Body of pancreas (tissue), 4 donors: ENCODE measurements around the gene LGALS1.

Source experiments
- POLR2A ChIP-seq, 3 donors: fragments of 450-650 bp; IDR thresholded peaks; one replicate each; pipeline ENCODE4 v1.6.1; 2016; ENCODE audit warnings: antibody characterized with exemption in 3 of 3, mild to moderate bottlenecking in 2 of 3
- TF ChIP-seq, protein P1 (sequence below), 7 experiments: fragments of 450-650 bp in 4 of 7; fragments of 200-600 bp in 3 of 7; sonication (generic) in 3 of 7; IDR thresholded peaks; one replicate each; pipeline ENCODE4 v1.5.1; 2016 to 2019; ENCODE audit warnings: antibody characterized with exemption in 7 of 7

DNA sequence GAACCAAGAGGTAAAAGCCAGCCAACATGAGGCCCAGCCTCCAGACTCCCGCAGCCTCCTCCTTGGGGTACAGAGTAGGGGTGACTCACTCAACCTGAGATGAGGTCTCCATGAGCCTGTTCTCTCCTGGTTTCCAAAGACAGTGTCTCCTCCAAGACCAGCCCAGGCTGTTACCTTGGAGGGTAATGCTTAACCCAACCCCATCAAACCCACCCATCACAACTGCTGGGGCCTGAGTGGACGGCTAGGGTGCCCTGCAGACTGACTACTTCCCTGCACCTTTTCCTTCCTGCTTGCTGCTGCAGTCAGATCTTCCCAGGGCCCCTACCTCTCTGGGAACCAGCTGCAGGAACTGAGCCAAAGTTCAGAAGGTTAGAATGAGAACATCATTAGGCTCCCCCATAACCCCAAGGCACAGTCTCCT, 5.6 kb downstream of the LGALS1 start:
- TF ChIP-seq, protein P1, sequence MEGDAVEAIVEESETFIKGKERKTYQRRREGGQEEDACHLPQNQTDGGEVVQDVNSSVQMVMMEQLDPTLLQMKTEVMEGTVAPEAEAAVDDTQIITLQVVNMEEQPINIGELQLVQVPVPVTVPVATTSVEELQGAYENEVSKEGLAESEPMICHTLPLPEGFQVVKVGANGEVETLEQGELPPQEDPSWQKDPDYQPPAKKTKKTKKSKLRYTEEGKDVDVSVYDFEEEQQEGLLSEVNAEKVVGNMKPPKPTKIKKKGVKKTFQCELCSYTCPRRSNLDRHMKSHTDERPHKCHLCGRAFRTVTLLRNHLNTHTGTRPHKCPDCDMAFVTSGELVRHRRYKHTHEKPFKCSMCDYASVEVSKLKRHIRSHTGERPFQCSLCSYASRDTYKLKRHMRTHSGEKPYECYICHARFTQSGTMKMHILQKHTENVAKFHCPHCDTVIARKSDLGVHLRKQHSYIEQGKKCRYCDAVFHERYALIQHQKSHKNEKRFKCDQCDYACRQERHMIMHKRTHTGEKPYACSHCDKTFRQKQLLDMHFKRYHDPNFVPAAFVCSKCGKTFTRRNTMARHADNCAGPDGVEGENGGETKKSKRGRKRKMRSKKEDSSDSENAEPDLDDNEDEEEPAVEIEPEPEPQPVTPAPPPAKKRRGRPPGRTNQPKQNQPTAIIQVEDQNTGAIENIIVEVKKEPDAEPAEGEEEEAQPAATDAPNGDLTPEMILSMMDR (IDR thresholded peaks at IDR 0.05), result no peak
- TF ChIP-seq POLR2A (IDR thresholded peaks at IDR 0.05), result no peak
